Right renal cortex interstitium (tissue), 3 donors: ENCODE data around the gene SEMA3A. TPM values are rescaled to one million over a fixed set of nuclear protein-coding genes. Genes with fewer than 3 reads are reported as not detected.

ENCODE experiments used
- DNase-seq, 3 donors: peaks; one replicate each; pipeline ENCODE4 v3.0.0-alpha.2; 2013; ENCODE audit warnings: low read depth in 3 of 3, low spot score in 2 of 3
- polyA plus RNA-seq, 3 donors: library from polyadenylated mRNA; unstranded; fragments of 120-200 nt; gene quantifications; one replicate each; pipeline ENCODE4 v1.2.1, GENCODE V29; 2013; ENCODE audit not compliant: insufficient read length in 3 of 3

The SEMA3A gene
- polyA plus RNA-seq, 3 donors, result 15.0 to 19.2 (median 15.5) TPM

GRCh38 chr7:84199216-84199615, 4.6 kb upstream of the SEMA3A start:
- no peak for DNase-seq

GRCh38 chr7:84196084-84196503, 1.5 kb upstream of the SEMA3A start:
- no peak for DNase-seq

DNA sequence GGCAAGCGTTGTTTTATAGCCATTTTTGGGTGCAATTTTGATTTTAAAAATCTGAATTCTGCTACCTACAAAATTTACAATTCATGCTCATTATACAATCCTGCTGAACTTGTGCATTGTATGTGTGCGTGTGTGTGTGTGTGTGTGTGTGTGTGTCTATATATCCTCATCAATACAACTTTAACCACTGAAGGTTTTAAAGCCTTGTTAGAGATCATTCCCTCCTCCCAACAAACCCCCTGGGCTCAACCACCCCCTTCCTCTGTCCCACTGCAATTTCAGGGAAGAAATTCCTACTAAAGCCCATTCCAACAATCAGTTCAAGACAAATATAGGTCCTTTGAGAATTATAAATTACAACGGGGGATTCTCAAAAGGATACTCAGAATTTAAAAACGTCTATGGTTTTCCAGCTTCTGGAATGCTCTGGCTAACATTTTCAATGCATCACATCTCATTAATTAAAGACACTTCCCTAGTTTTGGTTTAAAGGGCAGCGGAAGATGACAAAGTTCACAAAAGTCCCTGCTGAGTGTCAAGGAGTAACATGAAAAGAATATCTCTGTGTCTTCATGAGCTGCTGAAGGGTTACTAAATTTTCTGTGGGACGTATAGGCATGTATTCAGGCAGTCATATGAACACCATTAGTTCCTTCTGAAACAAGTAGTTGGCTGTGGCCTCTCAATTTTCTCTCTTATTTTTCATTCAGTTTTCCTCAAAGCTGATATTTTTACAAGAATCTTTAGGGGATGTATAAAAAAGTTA, 889 bp upstream of the SEMA3A start:
- no peak for DNase-seq

DNA sequence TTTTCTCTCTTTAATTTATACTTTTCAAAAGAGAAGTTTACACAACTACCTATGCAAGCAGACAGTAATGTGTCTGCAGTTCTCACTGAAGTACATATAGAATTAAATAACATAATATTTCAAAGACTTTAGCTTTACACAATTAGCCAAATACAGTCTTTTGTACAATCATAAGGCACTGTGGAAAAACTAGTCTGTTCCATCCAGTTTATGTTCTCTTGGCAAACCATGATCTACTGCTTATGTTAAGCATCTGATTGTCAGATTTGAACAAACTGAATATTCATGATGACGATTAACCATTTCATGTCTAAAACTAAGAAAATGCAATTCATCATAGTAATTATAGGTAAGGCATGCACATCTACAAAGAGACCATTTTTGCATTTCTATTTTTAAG, 842 bp downstream of the SEMA3A start:
- no peak for DNase-seq

- no peak for DNase-seq
These were observed 2.7 kb downstream of the SEMA3A start for GRCh38 chr7:84191842-84192241.

DNA sequence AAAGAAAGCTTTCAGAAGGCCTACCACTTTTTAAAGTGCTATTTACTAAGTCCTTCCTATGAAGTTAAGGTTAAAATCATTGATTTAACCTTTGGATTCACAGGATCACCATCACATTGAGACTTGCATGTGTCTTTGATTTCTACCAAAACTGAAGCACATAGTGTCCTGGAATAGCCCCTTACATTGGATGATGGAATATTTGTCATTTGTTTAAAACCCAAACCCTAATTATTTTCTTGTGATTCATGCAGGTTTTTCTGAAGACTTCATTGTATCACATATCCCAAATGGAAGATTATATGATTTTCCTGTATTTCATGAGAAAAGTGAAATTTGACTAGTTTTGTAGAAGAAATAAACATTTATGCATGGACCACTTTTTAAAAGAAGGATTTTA, 3.3 kb downstream of the SEMA3A start:
- DNase-seq, result no peak

DNA sequence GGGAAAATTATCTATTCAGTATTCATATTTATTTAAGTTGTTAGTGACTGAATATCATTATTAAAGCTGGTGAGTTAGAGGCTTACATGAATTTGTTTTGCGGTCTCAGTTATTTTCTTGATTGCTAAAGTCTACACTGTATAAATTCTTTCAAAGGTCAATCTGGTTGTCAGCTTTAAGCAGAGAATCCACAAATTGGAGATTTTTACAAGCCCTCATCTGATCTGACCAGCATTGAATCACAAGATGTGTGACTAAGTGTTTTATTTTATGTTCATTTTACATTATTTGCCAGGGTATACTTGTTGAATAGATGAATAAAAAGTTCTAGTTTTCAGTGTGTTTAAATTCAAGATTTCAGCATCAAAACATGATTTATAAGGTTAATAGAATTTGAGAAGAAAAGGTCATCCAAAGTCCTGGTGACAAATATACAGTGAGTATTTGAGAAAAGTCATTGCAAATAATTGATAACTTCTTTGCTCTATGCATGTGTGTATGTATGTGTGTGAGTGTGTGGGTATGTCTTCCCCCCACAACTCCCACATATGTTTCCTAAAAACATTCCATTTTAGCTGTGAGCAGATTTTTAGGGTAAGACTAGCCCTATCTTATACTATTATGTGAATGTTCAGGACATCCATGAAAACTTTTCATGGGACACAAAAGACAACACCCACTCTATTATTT, 4.4 kb downstream of the SEMA3A start:
- DNase-seq, result no peak

GRCh38 chr7:84188786-84189405, 5.7 kb downstream of the SEMA3A start:
- no peak for DNase-seq

- no peak for DNase-seq
These were observed 6.6 kb downstream of the SEMA3A start for GRCh38 chr7:84187813-84188510.

- DNase-seq, result no peak
These were observed 7.3 kb downstream of the SEMA3A start for GRCh38 chr7:84187087-84187805.

DNA sequence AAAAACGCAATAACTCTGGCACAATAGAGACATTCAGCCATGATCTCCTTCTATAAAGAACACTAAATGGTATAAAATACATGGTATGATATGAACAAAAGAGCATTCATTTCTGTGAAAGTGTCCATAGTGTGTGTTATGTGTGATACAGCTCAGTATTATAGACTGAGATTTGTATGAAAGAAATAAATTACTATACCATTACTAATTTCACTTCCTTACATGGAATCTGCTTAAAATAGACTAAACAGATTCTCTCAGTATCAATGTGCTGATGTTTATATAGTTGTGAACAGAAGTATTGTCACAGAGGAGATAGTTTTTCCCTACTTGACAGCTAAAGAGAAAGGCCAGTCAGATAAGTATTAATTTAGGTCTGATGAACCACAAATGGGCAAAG, 10.8 kb downstream of the SEMA3A start:
- DNase-seq, result no peak

GRCh38 chr7:84182301-84182700, 12.3 kb downstream of the SEMA3A start:
- no peak for DNase-seq

GRCh38 chr7:84181628-84182027, 13.0 kb downstream of the SEMA3A start:
- no peak for DNase-seq

DNA sequence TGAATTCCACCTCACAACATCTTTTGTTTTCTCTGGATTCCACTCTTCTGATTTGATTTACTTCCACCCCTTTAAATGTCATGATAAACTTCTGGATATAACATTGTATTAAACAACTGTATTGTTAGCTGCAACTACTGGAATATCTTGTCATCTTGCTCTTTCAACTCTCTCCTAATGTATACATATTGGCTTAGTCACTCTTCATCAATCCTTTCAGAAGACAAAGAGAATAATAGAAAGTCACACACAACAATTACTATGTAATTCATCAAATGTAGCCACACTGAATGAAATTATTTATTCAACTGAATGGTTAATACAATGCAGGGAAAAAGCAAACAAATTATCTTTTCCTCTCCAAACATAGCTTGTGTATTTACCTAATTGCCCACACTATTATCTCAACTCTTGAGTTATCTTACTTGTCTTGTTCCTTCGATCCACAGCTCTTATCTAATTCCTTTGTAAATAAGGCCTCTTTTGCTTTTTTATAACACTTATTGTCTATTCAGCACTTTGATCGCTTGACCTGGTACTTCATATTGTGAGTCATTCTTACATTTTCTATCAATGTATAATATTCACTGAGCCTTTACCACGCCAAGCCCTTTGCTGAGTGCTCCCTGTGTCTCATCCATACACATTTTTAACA, 16.7 kb downstream of the SEMA3A start:
- DNase-seq, result no peak

- no peak for DNase-seq
These were observed 17.9 kb downstream of the SEMA3A start for GRCh38 chr7:84176716-84177115.

GRCh38 chr7:84175461-84175860, 19.1 kb downstream of the SEMA3A start:
- DNase-seq, result no peak

DNA sequence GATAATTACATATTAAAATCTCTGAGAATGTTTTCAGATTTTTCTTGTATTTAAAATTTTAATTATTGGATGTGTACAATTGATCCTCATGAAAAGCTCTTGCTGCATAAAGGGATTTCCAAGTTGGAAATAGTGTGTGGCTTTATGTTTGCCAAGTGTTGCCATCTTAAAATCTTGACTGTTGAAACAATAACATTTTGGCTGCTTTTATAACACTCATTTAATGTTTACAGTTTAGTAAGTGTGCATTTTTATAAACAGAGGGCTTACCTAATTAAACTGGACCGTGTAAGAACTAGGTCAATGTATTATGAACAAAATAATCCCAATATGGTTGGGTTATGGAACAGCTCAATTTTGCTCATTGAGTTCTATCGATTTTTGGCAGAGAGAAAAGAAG, 23.9 kb downstream of the SEMA3A start:
- no peak for DNase-seq

DNA sequence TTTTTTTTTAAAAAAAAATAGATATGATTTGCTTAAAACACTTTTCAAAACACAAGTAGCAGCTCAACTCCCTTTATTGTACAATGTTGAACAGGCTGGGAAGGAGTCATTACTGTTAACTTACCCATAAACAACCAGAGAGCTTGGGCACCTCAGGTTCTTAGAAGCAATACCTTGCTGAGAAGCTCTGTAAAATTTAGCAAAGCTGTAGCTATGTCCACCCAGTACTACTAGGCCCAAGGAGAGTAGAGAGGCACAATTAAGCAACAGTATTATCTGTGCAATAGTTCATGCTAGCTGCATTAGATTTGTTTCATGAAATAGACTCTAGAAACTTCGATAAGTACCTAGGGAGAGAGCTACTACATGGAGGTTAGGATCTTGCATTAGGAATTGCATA, 32.0 kb downstream of the SEMA3A start:
- DNase-seq, result no peak

DNA sequence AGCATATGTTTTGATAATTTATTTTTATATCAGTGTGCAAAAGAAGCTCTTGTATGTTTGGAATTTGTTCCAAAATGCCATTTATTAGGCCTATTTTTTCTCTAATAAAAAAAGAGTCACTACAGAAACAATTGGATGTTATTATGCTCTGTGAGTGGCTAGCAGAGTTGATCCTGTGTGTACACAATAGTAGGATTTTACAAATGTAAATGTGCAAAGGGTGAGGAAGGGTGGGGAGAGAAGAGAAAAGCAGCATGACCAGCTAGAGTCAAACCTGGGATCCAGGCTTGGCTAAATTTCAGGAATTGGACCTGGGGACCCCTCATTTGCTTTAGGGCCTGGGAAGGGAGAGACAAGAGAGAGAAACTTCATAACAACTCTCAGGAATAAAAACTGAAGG, 32.5 kb downstream of the SEMA3A start:
- DNase-seq, result no peak

- no peak for DNase-seq
These were observed 33.2 kb downstream of the SEMA3A start for GRCh38 chr7:84161398-84161797.
